ENCODE data around the gene HGFAC.
"Not testable (repeated sequence)": the region's sequence is repeated elsewhere in the genome, so short reads cannot be mapped to it uniquely, and the experiment has no call there.

The HGFAC gene

GRCh38 chr4:3406431-3406830 is 35.3 kb upstream of the HGFAC start:
- no peak overlapping the region for H3K4me3 ChIP-seq (ENCODE audit: control insufficient read depth, low read depth, low read length)
- no peak for DNase-seq (ENCODE audit: low read depth)
- no peak for TF ChIP-seq CTCF (IDR thresholded peaks at IDR 0.05; ENCODE audit: control insufficient read depth, insufficient read depth, low read depth, low read length, missing control alignments)

GRCh38 chr4:3407171-3407771 is 34.5 kb upstream of the HGFAC start:
- DNase-seq (ENCODE audit: low read depth) = no peak
- no peak for TF ChIP-seq CTCF (IDR thresholded peaks at IDR 0.05; ENCODE audit: control insufficient read depth, insufficient read depth, low read depth, low read length, missing control alignments)
- H3K4me3 ChIP-seq (ENCODE audit: control insufficient read depth, low read depth, low read length) = no peak overlapping the region

GRCh38 chr4:3407930-3408792 is 33.6 kb upstream of the HGFAC start:
- H3K4me3 ChIP-seq (ENCODE audit: control insufficient read depth, low read depth, low read length) = no peak overlapping the region
- DNase-seq (ENCODE audit: low read depth) = no peak
- TF ChIP-seq CTCF (IDR thresholded peaks at IDR 0.05; ENCODE audit: control insufficient read depth, insufficient read depth, low read depth, low read length, missing control alignments) = no peak

GRCh38 chr4:3408793-3409330 is 32.9 kb upstream of the HGFAC start:
- H3K4me3 ChIP-seq (ENCODE audit: control insufficient read depth, low read depth, low read length) = no peak overlapping the region
- TF ChIP-seq CTCF (IDR thresholded peaks at IDR 0.05; ENCODE audit: control insufficient read depth, insufficient read depth, low read depth, low read length, missing control alignments) = no peak
- no peak for DNase-seq (ENCODE audit: low read depth)

GRCh38 chr4:3409571-3410091 is 32.1 kb upstream of the HGFAC start:
- TF ChIP-seq CTCF (IDR thresholded peaks at IDR 0.05; ENCODE audit: control insufficient read depth, insufficient read depth, low read depth, low read length, missing control alignments) = no peak
- no peak overlapping the region for H3K4me3 ChIP-seq (ENCODE audit: control insufficient read depth, low read depth, low read length)
- DNase-seq (ENCODE audit: low read depth) = no peak

- no peak overlapping the region for H3K4me3 ChIP-seq (ENCODE audit: control insufficient read depth, low read depth, low read length)
- no peak for DNase-seq (ENCODE audit: low read depth)
- TF ChIP-seq CTCF (IDR thresholded peaks at IDR 0.05; ENCODE audit: control insufficient read depth, insufficient read depth, low read depth, low read length, missing control alignments) = no peak
Observed at GRCh38 chr4:3410401-3411135, 31.2 kb upstream of the HGFAC start.

- not testable (repeated sequence) for DNase-seq (ENCODE audit: low read depth); H3K4me3 ChIP-seq (ENCODE audit: control insufficient read depth, low read depth, low read length)
Observed at GRCh38 chr4:3411190-3411589, 30.6 kb upstream of the HGFAC start.
